ENCODE data around the gene SDHA. TPM values are rescaled to one million over a fixed set of nuclear protein-coding genes. Genes with fewer than 3 reads are reported as not detected.

Gene SDHA
- total RNA-seq, 1 experiment from 2014 or later = 54.0 TPM

GRCh38 chr5:173392-174290 lies 44.5 kb upstream of the SDHA start:
- Histone ChIP-seq H3K9me3 (ENCODE audit: low read length) (no peaks in the 10 kb centered on the region), H3K27ac (ENCODE audit: low read length) (no peak overlapping the region)
- no peak for DNase-seq

DNA sequence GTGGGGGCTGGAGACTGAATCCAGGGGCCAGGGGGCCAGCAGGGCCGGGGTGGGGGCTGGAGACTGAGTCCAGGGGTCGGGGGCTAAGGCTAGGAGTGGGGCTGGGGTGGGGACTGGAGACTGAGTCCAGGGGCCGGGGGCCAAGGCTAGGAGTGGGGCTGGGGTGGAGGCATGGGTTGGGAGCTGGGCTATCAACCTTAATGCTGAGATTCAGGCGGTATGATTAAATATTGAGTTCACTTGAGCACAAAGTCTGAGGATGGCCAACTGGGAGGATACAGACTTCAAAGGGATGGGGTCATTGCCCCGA lies 43.9 kb upstream of the SDHA start:
- no peak overlapping the region for H2AFZ ChIP-seq (ENCODE audit: low read length)
- H3K4me2 ChIP-seq (ENCODE audit: low read depth, low read length, poor library complexity, severe bottlenecking) = no peak overlapping the region
- DNase-seq = no peak
- no peaks in the 10 kb centered on the region for H3K9me3 ChIP-seq (ENCODE audit: low read length)
- no peak overlapping the region for H3K27ac ChIP-seq (ENCODE audit: low read length)
- no peaks in the 10 kb centered on the region for H3K27me3 ChIP-seq (ENCODE audit: low read length)
- no peaks in the 10 kb centered on the region for H3K36me3 ChIP-seq (ENCODE audit: insufficient read depth, low read length)
- H3K9ac ChIP-seq (ENCODE audit: low read length) = no peak overlapping the region
- H4K20me1 ChIP-seq (ENCODE audit: insufficient read depth, low read depth, low read length) = no peaks in the 10 kb centered on the region
- H3K9me2 ChIP-seq (replicated peaks; ENCODE audit: insufficient read depth, low read length) = no peaks in the 10 kb centered on the region
- no peaks in the 10 kb centered on the region for H3K79me2 ChIP-seq (ENCODE audit: low read length)
- H3K4me3 ChIP-seq (ENCODE audit: low read length) = no peak overlapping the region
- no peaks in the 10 kb centered on the region for H3K4me1 ChIP-seq (ENCODE audit: low read length)

More at GRCh38 chr5:173392-174290, 44.5 kb upstream of the SDHA start:
- H3K36me3 ChIP-seq (ENCODE audit: insufficient read depth, low read length) = no peaks in the 10 kb centered on the region
- H3K9ac ChIP-seq (ENCODE audit: low read length) = no peak overlapping the region
- H3K4me3 ChIP-seq (ENCODE audit: low read length) = no peak overlapping the region
- no peaks in the 10 kb centered on the region for H4K20me1 ChIP-seq (ENCODE audit: insufficient read depth, low read depth, low read length)
- H3K9me2 ChIP-seq (replicated peaks; ENCODE audit: insufficient read depth, low read length) = no peaks in the 10 kb centered on the region
- no peaks in the 10 kb centered on the region for H3K27me3 ChIP-seq (ENCODE audit: low read length)
- H3K4me2 ChIP-seq (ENCODE audit: low read depth, low read length, poor library complexity, severe bottlenecking) = no peak overlapping the region
- H3K4me1 ChIP-seq (ENCODE audit: low read length) = no peaks in the 10 kb centered on the region
- H3K79me2 ChIP-seq (ENCODE audit: low read length) = no peaks in the 10 kb centered on the region
- no peak overlapping the region for H2AFZ ChIP-seq (ENCODE audit: low read length)

- Histone ChIP-seq H3K9me3 (ENCODE audit: low read length) (no peaks in the 10 kb centered on the region), H3K9me2 (replicated peaks; ENCODE audit: insufficient read depth, low read length) (no peaks in the 10 kb centered on the region), H3K27me3 (ENCODE audit: low read length) (no peaks in the 10 kb centered on the region), H3K79me2 (ENCODE audit: low read length) (no peaks in the 10 kb centered on the region), H3K36me3 (ENCODE audit: insufficient read depth, low read length) (no peaks in the 10 kb centered on the region), H3K4me3 (ENCODE audit: low read length) (no peak overlapping the region), H2AFZ (ENCODE audit: low read length) (no peak overlapping the region), H3K9ac (ENCODE audit: low read length) (no peak overlapping the region), H3K27ac (ENCODE audit: low read length) (no peak overlapping the region), H4K20me1 (ENCODE audit: insufficient read depth, low read depth, low read length) (no peaks in the 10 kb centered on the region), H3K4me1 (ENCODE audit: low read length) (no peaks in the 10 kb centered on the region), H3K4me2 (ENCODE audit: low read depth, low read length, poor library complexity, severe bottlenecking) (no peak overlapping the region)
- DNase-seq = no peak
Measured at GRCh38 chr5:174876-175465, 43.1 kb upstream of the SDHA start.

DNA sequence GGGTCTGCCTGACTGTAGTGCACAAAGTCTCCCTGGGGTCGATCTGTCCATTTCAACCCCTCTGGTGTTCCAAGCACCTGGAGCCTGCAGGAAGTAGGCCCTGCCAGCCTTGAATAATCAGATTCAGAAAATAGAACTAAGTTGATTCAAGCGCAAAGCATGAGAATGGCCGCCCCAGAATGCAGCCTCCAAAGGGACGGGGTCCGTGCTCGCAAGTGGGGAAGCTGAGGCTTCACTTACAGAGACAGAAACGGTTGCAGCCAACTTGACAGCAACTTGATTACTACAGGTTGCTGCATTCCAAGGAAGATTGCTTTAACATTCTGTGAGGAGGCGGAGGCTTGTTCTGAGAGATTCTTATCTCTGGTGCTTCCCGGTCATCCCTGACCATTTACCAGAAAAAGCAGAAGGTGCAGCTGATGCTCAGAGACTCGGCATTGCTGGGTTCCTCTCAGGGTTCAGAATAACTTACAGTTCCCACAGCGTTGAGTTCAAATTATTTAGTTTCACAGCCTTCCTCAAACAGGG lies 41.8 kb upstream of the SDHA start:
- Histone ChIP-seq H3K9ac (ENCODE audit: low read length) (no peak overlapping the region), H2AFZ (ENCODE audit: low read length) (no peak overlapping the region), H3K27me3 (ENCODE audit: low read length) (no peaks in the 10 kb centered on the region), H3K36me3 (ENCODE audit: insufficient read depth, low read length) (no peaks in the 10 kb centered on the region), H3K4me1 (ENCODE audit: low read length) (no peaks in the 10 kb centered on the region), H3K4me2 (ENCODE audit: low read depth, low read length, poor library complexity, severe bottlenecking) (no peak overlapping the region), H4K20me1 (ENCODE audit: insufficient read depth, low read depth, low read length) (no peaks in the 10 kb centered on the region), H3K9me2 (replicated peaks; ENCODE audit: insufficient read depth, low read length) (no peaks in the 10 kb centered on the region), H3K27ac (ENCODE audit: low read length) (no peak overlapping the region), H3K9me3 (ENCODE audit: low read length) (no peaks in the 10 kb centered on the region), H3K79me2 (ENCODE audit: low read length) (no peaks in the 10 kb centered on the region), H3K4me3 (ENCODE audit: low read length) (no peak overlapping the region)
- DNase-seq = no peak

- Histone ChIP-seq H3K79me2 (ENCODE audit: low read length) (no peaks in the 10 kb centered on the region), H3K4me3 (ENCODE audit: low read length) (no peak overlapping the region), H3K4me1 (ENCODE audit: low read length) (no peaks in the 10 kb centered on the region), H3K27me3 (ENCODE audit: low read length) (no peaks in the 10 kb centered on the region), H3K9ac (ENCODE audit: low read length) (no peak overlapping the region), H3K9me2 (replicated peaks; ENCODE audit: insufficient read depth, low read length) (no peaks in the 10 kb centered on the region), H3K9me3 (ENCODE audit: low read length) (no peaks in the 10 kb centered on the region), H3K36me3 (ENCODE audit: insufficient read depth, low read length) (no peaks in the 10 kb centered on the region), H4K20me1 (ENCODE audit: insufficient read depth, low read depth, low read length) (no peaks in the 10 kb centered on the region), H2AFZ (ENCODE audit: low read length) (no peak overlapping the region), H3K27ac (ENCODE audit: low read length) (no peak overlapping the region), H3K4me2 (ENCODE audit: low read depth, low read length, poor library complexity, severe bottlenecking) (no peak overlapping the region)
- no peak for DNase-seq
Measured at GRCh38 chr5:178110-178509, 40.0 kb upstream of the SDHA start.

GRCh38 chr5:179401-179800 lies 38.7 kb upstream of the SDHA start:
- Histone ChIP-seq H3K9me3 (ENCODE audit: low read length) (no peaks in the 10 kb centered on the region), H3K27me3 (ENCODE audit: low read length) (no peaks in the 10 kb centered on the region), H3K79me2 (ENCODE audit: low read length) (no peaks in the 10 kb centered on the region), H2AFZ (ENCODE audit: low read length) (no peak overlapping the region), H3K9ac (ENCODE audit: low read length) (no peak overlapping the region), H3K4me3 (ENCODE audit: low read length) (no peak overlapping the region), H3K27ac (ENCODE audit: low read length) (no peak overlapping the region), H4K20me1 (ENCODE audit: insufficient read depth, low read depth, low read length) (no peaks in the 10 kb centered on the region), H3K4me1 (ENCODE audit: low read length) (no peaks in the 10 kb centered on the region), H3K9me2 (replicated peaks; ENCODE audit: insufficient read depth, low read length) (no peaks in the 10 kb centered on the region), H3K4me2 (ENCODE audit: low read depth, low read length, poor library complexity, severe bottlenecking) (no peak overlapping the region), H3K36me3 (ENCODE audit: insufficient read depth, low read length) (no peaks in the 10 kb centered on the region)
- DNase-seq = no peak

DNA sequence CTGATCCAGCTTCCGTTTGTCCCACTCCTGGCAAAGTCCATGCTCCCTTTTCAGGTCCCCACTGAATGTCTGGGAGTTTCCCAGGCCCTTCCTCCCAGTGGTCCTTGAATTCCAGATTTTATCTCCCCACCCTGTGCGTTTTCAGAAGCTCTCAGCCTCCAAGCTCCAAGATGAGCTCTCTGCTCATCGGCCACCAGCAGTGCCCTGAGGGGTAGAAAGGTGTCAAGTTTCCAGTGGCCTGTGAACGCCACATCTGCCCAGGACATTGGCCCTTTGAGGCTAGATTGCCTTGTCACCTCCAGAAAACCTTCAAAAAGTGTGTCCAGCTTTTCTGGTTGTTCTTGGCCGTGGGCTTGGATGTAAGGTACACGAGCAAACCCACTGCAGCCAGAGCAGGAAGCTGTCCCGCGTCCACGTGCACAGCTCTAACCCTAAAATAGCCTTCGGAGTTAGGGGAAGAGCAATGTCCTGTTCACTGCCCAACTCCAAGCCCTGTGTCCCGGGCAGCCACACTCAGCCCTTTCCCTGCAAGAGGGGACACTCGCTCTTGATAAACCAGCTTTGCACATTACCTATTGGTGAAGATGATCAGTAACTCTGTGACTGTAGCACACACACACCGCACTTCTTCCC lies 37.7 kb upstream of the SDHA start:
- no peak overlapping the region for H3K27ac ChIP-seq (ENCODE audit: low read length)
- H2AFZ ChIP-seq (ENCODE audit: low read length) = no peak overlapping the region
- H3K9ac ChIP-seq (ENCODE audit: low read length) = no peak overlapping the region
- H3K36me3 ChIP-seq (ENCODE audit: insufficient read depth, low read length) = no peaks in the 10 kb centered on the region
- H4K20me1 ChIP-seq (ENCODE audit: insufficient read depth, low read depth, low read length) = no peaks in the 10 kb centered on the region
- no peak overlapping the region for H3K4me3 ChIP-seq (ENCODE audit: low read length)
- H3K27me3 ChIP-seq (ENCODE audit: low read length) = no peaks in the 10 kb centered on the region
- no peaks in the 10 kb centered on the region for H3K9me3 ChIP-seq (ENCODE audit: low read length)
- H3K4me1 ChIP-seq (ENCODE audit: low read length) = no peaks in the 10 kb centered on the region
- no peak overlapping the region for H3K4me2 ChIP-seq (ENCODE audit: low read depth, low read length, poor library complexity, severe bottlenecking)
- H3K9me2 ChIP-seq (replicated peaks; ENCODE audit: insufficient read depth, low read length) = no peaks in the 10 kb centered on the region
- DNase-seq = no peak
- no peaks in the 10 kb centered on the region for H3K79me2 ChIP-seq (ENCODE audit: low read length)

DNA sequence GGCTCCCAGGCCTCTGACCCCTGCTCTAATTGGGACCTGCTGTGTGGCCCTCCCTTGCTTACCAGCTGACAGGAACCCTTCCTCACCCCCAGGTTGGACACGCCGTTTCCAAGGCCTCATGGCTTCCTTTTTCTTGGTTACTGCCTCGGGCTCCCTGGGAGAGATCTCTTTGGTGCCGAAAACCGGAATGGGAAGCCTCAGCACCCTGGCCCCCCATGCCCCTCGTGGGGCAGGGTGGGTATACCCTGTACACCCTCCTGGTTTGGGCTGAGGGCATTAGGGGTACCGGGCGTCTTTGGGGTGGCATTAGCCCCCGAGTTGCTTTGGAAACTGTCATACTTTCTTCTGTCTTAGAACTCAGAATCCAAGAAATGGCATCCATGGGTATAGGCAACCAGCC lies 37.0 kb upstream of the SDHA start:
- Histone ChIP-seq H3K27me3 (ENCODE audit: low read length) (no peaks in the 10 kb centered on the region), H3K79me2 (ENCODE audit: low read length) (no peaks in the 10 kb centered on the region), H3K9me2 (replicated peaks; ENCODE audit: insufficient read depth, low read length) (no peaks in the 10 kb centered on the region), H3K4me1 (ENCODE audit: low read length) (no peaks in the 10 kb centered on the region), H3K27ac (ENCODE audit: low read length) (no peak overlapping the region), H3K9ac (ENCODE audit: low read length) (no peak overlapping the region), H2AFZ (ENCODE audit: low read length) (no peak overlapping the region), H3K9me3 (ENCODE audit: low read length) (no peaks in the 10 kb centered on the region), H3K4me3 (ENCODE audit: low read length) (no peak overlapping the region), H4K20me1 (ENCODE audit: insufficient read depth, low read depth, low read length) (no peaks in the 10 kb centered on the region), H3K4me2 (ENCODE audit: low read depth, low read length, poor library complexity, severe bottlenecking) (no peak overlapping the region), H3K36me3 (ENCODE audit: insufficient read depth, low read length) (no peaks in the 10 kb centered on the region)
- DNase-seq = no peak

Data from Karpas-422 (cell line).